Hindlimb muscle (tissue), 1 donor: ENCODE results near the gene SORT1. TPM values are rescaled to one million over a fixed set of nuclear protein-coding genes. Genes with fewer than 3 reads are reported as not detected.
"Not testable (repeated sequence)": the region's sequence is repeated elsewhere in the genome, so short reads cannot be mapped to it uniquely, and the experiment has no call there.

ENCODE experiments used
- DNase-seq: peaks from one replicate; pipeline ENCODE4 v3.0.0-alpha.2; 2013
- polyA plus RNA-seq: library from polyadenylated mRNA; unstranded; fragments of 120-200 nt; gene quantifications from one replicate; pipeline ENCODE4 v1.2.1, GENCODE V29; 2013; ENCODE audit not compliant: insufficient read length

The SORT1 gene
- polyA plus RNA-seq, 1 donor: 32.9 TPM

DNA sequence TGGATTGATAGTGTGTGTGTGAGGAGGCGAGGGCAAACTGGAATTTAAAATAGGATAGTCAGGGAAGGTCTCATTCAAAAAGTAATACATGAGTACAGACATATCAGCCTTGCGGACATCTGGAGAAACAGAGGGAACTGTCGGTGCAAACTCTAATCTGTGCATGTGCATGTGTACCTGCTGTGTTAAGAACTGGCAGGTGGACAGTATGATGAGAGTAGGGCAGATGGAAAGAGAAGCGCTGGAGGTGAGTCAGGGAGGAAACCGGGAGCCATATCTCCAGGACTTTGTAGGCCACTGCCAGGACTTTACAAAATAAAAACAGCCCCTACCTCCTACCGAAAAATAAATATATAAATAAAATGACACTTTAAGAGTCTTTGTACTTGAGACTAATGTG is 59.6 kb downstream of the SORT1 start:
- DNase-seq: no peak

DNA sequence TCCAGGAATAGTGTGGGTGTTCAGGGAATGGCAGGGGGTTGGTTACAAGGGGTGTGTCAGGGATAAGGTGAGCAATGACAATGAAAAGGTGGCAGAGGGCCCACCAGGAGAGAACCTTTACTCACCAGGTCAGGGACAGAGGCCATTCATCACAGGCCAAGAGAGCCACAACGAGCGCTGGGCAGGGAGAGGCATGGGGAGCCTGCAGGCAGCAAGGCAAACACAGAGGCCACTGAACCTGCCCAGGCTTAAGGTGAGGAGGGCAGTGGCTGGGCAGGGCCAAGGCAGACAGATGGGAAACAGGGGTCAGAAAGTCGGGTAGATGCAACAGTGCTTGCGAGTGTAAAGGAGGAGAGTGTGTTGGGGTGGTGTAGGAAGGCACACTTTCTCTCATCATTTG is 62.6 kb downstream of the SORT1 start:
- no peak for DNase-seq

DNA sequence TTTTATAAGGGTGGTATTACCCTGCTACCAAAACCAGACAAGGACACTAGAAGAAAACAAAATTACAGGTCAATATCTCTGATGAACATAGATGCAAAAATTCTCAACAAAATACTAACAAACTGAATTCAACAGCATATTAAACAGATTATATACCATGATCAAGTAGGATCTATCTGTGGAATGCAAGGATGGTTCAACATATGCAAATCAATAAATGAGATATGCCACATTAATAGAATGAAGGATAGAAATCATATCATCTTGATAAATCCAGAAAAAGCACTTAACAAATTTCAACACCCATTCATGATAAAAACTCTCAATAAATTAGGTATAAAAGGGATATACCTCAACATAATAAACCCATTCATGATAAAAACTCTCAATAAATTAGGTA is 66.6 kb downstream of the SORT1 start:
- no peak for DNase-seq

DNA sequence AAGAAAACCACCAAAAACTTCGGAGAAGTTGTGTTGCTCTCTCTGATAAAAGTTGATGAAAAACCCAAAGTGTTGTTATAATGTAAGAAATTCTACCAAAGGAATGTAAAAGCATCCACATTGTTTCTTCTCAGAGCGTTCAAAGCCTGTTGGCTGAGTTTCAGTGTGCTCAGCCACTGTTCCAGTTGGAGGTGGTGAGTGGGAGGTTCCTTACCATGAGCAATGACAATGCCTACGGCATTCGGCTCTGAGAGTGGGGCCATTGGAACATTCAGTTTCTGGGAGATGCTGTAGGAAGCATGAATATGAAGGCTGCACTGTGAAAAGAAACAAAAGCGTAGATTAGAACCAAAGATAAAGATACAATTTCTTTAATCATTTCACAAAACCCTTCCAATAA is 70.4 kb downstream of the SORT1 start:
- no peak for DNase-seq

DNA sequence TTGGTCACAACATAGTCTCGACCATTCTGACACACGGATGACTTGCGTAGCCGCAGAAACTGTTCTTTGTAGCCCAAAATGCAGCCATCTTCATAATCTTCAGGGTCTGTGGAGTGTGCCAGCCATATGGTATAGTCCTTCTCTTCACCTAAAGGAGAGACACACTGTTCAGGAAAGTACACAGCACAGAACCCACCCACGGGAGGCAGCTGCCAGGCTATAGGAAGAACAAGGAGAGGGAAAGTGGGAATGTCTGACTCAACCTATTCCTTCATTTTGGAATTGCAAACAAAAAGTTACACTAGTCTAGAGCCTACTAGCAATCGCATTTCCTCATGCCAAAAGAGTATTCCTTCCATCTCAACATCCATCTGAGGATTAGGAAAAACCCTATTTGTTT is 74.7 kb downstream of the SORT1 start:
- no peak for DNase-seq

DNA sequence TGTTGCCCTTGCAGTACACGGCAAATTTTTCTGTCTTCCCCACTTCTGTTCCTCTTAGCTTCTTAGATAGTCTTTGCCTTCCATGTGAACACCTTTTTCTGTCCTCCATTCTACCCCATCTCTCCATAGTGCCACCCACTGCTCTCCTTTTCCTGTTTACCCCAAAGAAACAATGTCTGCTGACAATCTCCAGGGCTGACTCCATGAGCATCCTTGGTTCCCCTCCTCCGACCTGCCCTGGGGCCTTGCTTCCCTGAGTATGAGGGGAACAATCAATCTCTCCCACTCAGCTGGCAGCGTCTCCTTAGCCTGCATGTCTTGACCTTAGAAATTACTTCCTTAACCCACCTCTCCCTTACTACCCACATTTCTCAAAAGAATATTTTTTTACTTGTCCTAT is 78.6 kb downstream of the SORT1 start:
- DNase-seq: no peak

DNA sequence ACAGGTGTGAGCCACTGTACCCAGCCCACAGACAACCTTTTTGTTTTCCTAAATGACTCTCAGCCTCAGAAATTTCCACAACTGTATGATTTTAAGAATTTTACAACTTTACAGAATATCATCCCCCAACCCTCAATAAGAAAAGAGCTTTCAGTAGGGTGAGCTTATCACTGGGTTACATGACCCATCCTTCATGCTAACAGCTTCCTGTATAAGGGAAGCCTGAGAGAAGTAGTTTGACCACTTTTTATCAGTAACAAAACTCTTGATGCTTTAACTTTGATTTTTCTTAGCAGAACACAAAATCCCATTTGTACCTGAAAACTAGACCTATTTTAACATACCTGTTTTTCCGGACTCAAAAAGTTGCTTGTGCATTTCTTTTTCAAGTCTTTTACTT is 81.2 kb downstream of the SORT1 start:
- no peak for DNase-seq

DNA sequence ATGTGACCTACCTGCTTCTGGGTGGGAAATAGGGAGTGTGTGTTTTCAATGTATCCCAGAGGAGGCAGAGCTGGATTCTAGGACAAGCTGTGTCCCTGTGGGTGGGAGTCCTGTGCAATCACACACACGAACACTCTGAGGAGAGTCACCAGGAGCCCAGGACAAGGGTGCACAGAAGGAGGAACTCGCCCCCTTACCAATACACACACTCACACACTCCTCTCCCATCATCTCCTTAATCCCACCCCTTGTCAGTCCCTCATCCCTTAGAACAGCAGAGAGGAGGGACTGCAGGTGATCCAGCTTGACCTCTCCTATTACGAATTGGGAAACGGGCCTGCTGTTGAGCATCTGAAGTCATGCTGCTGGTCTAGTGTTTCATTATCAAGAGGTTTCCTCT is 82.4 kb downstream of the SORT1 start:
- DNase-seq: no peak

DNA sequence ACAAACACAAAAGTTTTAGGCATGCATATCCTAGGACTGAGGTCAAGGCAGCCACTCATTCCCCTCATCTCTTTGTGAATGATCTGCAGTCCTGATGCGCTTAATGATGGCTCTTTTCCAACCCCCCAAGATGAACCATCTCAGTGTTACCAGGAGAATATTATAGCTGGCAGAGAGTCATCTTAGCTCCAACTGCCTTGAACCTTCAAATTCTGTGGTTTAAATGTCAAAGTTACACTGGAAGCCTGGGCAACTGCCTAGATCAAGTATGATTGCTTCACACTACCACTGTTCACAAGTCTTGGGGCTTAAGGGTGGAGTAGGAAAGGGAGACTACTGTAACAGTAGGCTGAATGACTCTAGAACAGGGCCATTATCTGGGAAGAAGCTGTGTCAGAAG is 82.9 kb downstream of the SORT1 start:
- no peak for DNase-seq

DNA sequence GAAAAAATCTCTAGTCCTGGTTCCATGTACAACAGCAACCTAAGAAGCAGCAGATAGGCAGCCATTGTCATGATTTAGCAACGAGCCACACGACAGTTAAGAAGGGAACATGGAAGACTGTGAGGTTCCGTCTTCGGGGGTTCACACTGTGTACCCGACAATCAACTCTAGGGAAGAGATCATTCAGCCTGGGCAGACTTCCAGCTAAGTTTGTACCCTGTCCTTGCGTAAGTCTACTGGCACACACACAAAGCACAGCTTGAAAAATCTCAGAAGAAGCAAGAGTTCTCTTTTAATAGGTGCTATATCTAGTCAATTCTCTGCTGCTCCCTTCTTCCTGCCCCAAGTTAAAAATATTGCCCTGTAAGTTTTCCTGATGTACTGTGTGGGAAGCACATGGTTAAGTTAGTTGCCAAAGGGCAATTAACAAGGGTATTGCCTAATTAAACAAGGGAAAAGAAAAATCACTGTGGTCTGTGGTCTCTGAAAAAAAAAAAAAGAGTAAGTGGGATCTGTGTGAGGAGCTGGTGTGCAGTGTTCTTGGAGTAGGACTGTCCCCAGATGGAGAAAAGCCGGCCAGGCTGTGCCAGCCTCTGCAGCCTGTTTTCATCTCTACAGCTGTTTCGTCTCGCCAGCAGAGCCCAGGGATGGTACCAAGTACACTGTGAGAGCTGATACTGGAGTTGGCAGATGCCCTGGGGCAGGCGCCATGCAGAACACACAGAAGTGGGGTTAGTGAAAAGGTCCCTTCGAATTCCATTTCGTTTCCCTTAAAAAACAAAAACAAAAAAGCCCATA is 84.5 kb downstream of the SORT1 start:
- peak; percentile 18 for DNase-seq

DNA sequence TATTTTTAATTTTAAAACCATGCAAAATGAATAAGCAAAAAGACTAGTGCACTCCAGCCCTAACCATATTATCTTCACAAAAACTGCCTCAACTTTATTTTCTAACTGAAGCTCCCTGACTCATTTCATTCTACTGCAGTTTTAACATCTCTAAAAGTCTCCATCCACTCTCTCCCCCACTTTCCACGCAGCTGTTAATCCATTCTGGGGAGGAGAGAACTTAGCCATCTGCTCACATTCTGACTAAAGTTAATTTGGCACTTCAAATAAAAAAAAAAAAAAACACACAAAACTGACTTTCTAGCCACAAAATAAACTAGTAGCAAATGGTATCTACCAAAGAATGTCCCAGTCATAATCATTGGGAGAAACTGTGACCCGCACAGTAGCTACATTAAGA is 85.5 kb downstream of the SORT1 start:
- DNase-seq: no peak

DNA sequence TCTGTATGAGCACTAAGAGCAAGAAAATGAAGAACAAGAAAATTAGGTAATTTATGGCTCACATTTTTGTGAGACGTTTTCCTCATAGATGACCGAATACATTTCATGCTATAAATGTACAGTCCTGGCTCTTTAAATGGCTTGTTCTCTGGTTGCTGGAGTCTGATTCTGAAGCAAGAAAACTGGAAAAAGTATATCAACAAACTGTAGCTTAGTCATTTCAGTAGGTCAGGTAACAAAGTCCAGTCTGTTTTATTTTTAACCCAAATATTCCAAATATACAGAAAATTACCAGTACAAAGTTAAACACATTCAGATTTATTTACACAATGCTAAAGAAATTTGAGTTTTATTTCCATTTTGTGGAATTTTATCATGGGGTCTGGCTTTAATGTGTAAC is 88.4 kb downstream of the SORT1 start:
- DNase-seq: no peak

DNA sequence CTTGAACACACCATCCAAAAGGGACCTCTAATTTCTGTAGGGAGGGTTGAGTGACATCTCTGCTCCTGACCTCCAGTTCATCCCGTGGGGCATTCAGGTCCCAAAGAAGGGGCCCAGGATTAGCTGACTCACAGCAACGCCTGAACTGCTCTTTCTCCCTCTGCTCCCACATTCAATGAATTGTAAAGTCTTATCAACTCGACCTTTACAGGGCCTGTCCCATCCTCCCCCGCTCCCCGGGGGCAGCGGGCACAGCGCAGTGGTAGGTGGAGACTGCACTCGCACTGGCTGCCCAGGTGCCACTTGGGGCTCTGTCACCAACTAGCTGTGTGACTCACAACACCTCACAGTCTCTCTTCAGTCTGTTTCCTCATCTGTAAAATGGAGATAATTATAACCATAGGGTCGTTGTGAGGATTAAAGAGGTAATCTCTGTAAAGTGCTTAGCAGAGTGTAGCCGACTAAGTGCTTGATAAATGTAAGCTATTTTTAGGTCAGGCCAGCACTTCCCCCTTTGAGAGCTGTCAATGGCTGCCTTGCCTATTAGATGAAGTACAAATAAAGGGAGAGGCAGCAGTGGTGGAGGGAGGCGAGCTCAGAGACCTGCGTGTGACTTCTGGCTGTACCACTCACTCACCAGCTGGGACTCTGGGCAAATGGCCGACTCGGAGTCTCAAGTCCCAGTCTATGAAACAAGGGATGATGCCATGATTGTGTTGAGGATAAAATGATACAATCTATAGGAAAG is 90.3 kb downstream of the SORT1 start:
- no peak for DNase-seq

DNA sequence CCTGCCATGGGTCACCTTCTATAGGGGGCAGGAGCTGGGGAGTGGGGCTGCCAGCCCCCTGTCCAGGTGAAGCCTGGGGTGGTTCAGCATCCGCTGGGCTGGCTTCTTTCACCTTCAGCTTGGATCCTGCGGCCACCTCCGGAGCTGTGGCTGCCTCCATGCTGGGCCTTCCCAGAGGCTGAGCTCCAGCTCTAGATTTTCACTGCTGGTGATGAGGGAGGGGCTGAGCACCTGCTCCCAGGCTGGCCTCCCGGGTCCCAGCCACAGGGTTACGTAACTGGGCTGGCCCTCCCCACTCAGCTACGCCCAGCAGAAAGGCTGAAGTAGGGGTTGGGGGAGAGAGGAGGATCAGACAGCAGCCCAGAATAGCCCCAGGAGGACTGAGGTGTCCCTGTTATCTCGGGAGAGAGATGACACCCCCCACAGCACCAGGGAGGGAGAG is 90.9 kb downstream of the SORT1 start, which contains the start of gene MYBPHL:
Gene MYBPHL, minus strand, starts transcription at position 180 of the 442 bp plus-strand sequence. Its CDS starts 20 bp downstream, at position 160.
- no peak for DNase-seq

DNA sequence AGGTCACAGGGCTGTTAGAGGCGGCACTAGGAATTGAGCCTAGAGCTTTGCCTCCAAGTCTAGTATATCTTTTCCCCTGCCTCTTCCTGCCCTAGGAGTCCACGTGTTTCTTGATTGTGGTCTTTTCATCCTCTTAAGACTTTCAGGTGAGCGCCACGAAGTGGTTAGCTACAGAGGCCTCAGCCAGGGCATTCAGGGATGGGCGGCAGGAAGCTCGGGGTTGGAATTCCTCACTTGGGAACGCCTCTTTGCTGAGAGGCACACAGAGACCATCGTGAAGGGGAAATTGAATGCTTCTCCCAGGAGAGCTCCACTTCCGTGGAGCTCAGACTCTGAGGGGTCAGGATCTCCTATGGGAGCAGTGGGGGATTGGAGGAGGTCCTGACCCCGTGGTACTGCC is 91.7 kb downstream of the SORT1 start:
- DNase-seq: not testable (repeated sequence)

DNA sequence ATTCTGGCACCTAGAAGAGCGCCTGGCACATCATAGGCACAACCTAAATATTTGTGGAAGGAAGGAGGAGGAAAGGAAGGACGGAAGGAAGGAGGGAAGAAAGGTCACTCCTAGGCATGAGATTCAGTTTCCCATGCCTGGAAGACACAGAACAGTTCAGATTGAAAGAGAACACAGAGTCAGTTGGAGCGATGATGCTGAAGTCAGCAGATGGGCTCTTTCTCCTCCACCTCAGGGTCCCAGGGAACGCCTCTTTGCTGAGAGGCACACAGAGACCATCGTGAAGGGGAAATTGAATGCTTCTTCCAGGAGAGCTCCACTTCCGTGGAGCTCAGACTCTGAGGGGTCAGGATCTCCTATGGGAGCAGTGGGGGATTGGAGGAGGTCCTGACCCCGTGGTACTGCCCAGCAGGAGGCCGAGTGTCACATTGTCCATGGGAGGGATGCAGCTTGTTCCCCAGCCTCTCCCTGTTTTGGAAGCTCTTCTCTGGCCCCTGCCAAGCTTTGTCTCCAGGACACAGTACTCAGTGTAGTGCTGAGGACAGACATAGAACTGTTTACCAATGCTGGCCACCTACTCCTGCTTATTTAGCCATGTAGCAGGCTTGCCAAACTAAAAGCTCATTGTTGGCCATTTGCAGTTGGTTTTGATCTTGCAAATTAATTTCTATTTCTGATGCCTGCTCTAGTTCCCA is 93.3 kb downstream of the SORT1 start:
- DNase-seq: no peak

DNA sequence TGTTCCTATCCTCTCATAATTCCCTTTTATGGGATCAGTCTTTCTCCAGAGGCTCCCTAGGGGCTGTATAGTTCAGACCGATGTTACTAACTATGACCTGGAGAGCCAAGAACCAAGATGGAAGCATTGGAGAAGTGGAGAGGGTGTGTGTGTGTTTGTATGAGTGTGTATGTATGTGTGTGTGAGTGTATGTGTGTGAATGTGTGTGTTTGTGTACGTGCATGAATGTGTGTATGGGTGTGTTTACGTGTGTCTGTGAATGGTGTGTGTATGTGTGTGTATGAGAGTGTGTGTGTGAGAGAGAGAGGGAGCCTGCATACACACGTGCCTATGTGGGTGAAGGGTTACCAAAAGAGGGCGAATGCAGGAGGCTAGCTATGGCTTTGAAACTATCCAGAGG is 95.8 kb downstream of the SORT1 start:
- no peak for DNase-seq

DNA sequence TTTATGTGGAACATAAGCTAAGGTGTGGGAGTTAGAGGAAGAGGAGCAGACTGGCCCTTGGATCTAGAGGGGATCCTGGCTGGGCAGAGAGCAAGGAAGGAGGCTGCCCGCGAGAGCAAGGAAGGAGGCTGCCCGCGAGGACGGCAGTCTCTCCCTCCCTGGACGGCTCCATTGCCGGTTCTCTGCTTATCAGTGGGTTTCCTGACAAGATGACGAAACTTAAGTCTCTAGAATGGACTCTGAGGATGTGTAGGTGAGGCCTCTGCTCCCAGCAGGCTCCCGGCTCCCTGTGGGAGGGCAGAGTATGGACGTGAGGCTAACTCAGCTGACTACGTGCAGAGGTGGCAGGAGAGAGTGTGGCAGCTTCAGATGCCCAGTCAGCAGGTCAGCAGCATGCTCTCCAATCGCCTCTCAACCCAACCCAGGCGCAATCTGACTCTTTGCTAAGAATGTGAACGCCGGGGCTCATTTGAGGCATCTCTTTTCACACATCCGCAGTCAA is 97.0 kb downstream of the SORT1 start:
- no peak for DNase-seq

DNA sequence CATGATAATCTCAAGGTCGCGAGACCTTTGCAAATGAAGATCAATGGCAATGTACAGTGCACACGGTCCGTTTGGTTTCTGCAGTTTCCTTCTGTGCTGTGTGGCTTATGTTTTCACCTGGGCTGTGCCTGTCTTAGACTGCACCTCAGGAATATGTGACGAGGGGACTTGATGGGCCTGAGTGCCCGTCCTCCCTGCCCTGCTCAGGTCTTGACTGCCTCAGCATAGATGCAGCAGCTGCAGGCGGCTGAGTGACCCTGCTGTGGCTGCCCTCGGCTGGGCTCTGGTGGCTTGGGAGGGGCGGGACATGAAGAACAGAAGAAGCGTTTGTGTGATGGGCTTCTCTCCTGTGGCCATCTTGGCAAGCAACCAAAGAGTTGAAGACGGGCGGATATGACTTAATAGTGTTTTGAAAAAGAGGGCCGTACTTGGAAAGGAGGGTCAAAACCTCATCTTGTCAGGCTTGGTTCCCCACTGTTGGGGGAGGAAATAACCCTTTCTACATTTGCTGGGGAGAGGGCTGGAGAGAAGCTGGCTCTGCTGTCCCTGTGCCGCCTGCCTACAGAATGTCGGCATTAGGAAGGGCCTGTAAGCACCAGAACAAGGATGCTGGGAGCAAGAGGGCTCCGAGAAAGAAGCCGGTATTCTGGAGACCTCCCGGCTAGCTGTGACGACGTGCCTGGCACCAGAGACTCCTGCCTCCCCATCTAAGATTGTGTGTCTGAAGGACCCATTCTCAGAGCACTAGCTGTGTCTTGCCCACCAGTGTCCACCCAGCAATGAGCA is 98.0 kb downstream of the SORT1 start:
- peak; percentile 75 for DNase-seq

DNA sequence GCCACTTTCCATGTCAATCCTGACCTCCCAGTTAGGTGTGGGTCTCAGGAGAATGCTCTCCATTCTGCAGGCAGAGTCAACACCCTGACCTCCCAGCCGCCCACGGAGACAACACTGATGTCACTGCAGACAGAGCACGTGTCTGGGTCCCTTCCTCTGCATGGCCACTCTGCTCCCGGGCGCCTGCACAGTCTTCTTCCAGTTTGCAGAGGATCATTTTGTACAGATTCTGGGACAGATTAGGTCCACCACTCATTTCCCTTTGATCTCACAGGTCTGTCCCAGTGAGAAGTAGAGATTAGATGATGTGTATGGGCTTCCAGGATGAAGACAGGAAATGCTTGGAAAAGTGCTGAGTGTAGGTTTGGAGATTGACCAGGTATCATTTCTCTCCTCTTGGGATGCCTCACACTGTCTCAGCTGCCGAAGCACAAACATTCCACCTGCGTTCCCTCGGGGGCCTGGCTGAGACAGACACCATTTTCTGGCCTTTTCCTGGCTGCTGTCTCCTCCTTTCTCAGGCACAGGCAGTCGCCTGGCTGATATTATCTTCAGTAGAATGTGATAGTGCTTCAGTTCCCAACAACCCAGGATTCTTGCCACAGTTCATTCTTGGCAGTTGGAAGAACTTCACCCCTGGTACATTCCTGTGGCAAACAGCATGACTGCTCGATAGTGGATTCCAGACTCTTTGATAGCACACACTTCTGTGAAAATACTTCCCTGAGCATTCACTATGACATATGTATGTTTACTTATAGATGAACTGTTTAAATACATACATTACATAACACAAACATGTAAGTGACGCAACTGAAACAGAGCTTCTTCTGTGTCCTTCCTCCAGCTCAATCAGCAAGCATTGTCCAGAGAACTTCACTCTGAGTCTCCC is 98.8 kb downstream of the SORT1 start:
- peak; percentile 64 for DNase-seq

DNA sequence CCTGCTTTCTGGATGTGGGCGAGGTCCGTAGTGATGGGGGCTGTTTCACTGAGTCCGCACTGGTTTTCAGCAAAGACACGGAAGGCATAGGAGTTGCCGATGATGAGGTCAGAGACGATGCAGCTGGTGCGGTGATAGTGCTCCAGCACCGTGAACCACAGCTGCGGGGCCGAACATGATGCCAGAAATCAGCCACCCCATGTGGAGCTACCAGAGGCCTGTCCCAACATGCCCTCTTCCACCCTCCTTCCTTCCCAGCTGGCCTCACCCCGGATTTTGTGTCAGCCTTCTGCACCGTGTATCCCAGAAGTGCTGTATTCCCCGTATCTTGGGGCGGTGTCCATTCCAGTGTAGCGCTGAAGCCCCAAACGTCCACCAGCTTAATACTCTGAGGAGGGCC is 100.9 kb downstream of the SORT1 start:
- DNase-seq: no peak
